ENCODE measurements around the gene STXBP1. TPM values are rescaled to one million over a fixed set of nuclear protein-coding genes. Genes with fewer than 3 reads are reported as not detected.

Gene STXBP1
- total RNA-seq, 2 donors from 2014 or later, result 66.2 to 87.3 TPM

GRCh38 chr9:127566351-127567001 lies 45.6 kb upstream of the STXBP1 start:
- peaks cover 37 to 66% of the 10 kb centered on the region in 2 donors for H3K4me1 ChIP-seq (ENCODE audit: control insufficient read depth in 1 of 2, low read depth in 2 of 2)
- TF ChIP-seq CTCF (IDR thresholded peaks at IDR 0.05), result no peak
- peak overlapping the region; percentile 77 to 85 for H3K27ac ChIP-seq
- no peaks in the 10 kb centered on the region for H3K9me3 ChIP-seq
- no peaks in the 10 kb centered on the region for H3K27me3 ChIP-seq (replicated peaks; ENCODE audit: insufficient read depth)
- ATAC-seq (ENCODE audit: insufficient number of reproducible peaks, low FRiP score, low read depth) (no peak), DNase-seq (ENCODE audit: low spot score) (no peak)
- peak overlapping the region; percentile 74 for H3K4me3 ChIP-seq
- H3K36me3 ChIP-seq, result no peaks in the 10 kb centered on the region

- TF ChIP-seq CTCF (IDR thresholded peaks at IDR 0.05), result no peak
- DNase-seq (ENCODE audit: low spot score) (no peak), ATAC-seq (ENCODE audit: insufficient number of reproducible peaks, low FRiP score, low read depth) (no peak)
- Histone ChIP-seq H3K27ac (peak overlapping the region; percentile 77 to 85), H3K9me3 (no peaks in the 10 kb centered on the region), H3K36me3 (no peaks in the 10 kb centered on the region), H3K4me1 (ENCODE audit: control insufficient read depth in 1 of 2, low read depth in 2 of 2) (peaks cover 32 to 59% of the 10 kb centered on the region in 2 donors), H3K4me3 (peak overlapping the region; percentile 74), H3K27me3 (replicated peaks; ENCODE audit: insufficient read depth) (no peaks in the 10 kb centered on the region)
These were observed 44.9 kb upstream of the STXBP1 start for GRCh38 chr9:127567035-127567729.

- Histone ChIP-seq H3K27ac (peak overlapping the region; percentile 77 to 85), H3K9me3 (no peaks in the 10 kb centered on the region), H3K4me1 (ENCODE audit: control insufficient read depth in 1 of 2, low read depth in 2 of 2) (peaks cover 26 to 55% of the 10 kb centered on the region in 2 donors), H3K27me3 (replicated peaks; ENCODE audit: insufficient read depth) (no peaks in the 10 kb centered on the region), H3K4me3 (peak overlapping the region; percentile 74), H3K36me3 (no peaks in the 10 kb centered on the region)
- DNase-seq (ENCODE audit: low spot score), result no peak
- no peak for TF ChIP-seq CTCF (IDR thresholded peaks at IDR 0.05)
- no peak for ATAC-seq (ENCODE audit: insufficient number of reproducible peaks, low FRiP score, low read depth)
These were observed 44.1 kb upstream of the STXBP1 start for GRCh38 chr9:127567730-127568617.

GRCh38 chr9:127568618-127568970 lies 43.5 kb upstream of the STXBP1 start:
- DNase-seq (ENCODE audit: low spot score), result no peak
- Histone ChIP-seq H3K27ac (peak overlapping the region; percentile 77 to 85), H3K27me3 (replicated peaks; ENCODE audit: insufficient read depth) (no peaks in the 10 kb centered on the region), H3K36me3 (no peaks in the 10 kb centered on the region), H3K4me3 (peak overlapping the region; percentile 74), H3K4me1 (ENCODE audit: control insufficient read depth in 1 of 2, low read depth in 2 of 2) (peaks cover 25 to 55% of the 10 kb centered on the region in 2 donors), H3K9me3 (no peaks in the 10 kb centered on the region)
- no peak for TF ChIP-seq CTCF (IDR thresholded peaks at IDR 0.05)
- ATAC-seq (ENCODE audit: insufficient number of reproducible peaks, low FRiP score, low read depth), result no peak

Data from thoracic aorta (tissue), 2 donors.